Right renal cortex interstitium (tissue), 3 donors: ENCODE measurements around the gene FGF6. TPM values are rescaled to one million over a fixed set of nuclear protein-coding genes. Genes with fewer than 3 reads are reported as not detected.

Experiments
- DNase-seq, 3 donors: peaks; one replicate each; pipeline ENCODE4 v3.0.0-alpha.2; 2013; ENCODE audit warnings: low read depth in 3 of 3, low spot score in 2 of 3
- polyA plus RNA-seq, 3 donors: library from polyadenylated mRNA; unstranded; fragments of 120-200 nt; gene quantifications; one replicate each; pipeline ENCODE4 v1.2.1, GENCODE V29; 2013; ENCODE audit not compliant: insufficient read length in 3 of 3

Gene FGF6
- polyA plus RNA-seq, 3 donors = not detected

- no peak for DNase-seq
These were observed 2.8 kb upstream of the FGF6 start for GRCh38 chr12:4448371-4448940.

DNA sequence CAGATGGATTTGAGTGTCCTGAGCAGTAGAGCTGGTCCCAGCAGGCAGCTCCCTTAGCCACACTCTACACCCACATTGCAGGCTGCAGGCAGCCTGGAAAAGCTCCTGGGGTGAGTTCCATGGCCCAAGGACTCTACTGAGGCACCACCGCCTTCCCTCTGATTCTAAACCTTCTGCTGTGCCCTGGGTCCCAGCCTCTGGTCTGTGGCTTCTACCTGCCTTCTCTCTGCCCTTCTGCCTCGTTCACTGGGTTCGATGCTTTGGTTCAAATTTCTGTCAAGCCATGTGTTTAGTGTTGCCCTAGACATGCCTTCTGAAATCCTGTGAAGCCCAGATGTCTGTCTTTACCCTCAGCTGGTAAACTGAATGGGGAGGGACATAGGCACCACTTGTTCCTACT is 1.5 kb upstream of the FGF6 start:
- no peak for DNase-seq

- no peak for DNase-seq
These were observed 720 bp upstream of the FGF6 start for GRCh38 chr12:4446335-4446734.

- DNase-seq = no peak
These were observed 1.6 kb downstream of the FGF6 start for GRCh38 chr12:4444031-4444430.

DNA sequence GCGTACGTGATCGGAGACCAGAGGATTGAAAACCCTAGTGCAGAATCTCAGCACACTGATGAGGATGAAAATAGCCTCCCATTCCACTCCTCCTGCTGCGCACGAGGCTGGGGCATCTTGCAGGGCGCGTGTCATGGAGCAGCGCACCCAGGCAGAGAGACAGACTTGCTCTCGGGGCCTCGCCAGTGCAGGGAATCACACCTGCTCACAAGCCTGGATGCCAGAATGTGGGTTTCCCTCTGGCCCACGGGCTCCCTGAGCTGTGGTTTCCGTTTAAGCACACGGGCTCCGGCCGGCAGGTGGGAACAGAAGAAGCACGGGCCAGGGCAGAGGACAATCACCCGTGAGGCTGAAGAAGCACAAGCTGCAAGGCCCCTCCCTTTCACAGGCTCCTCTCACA is 2.0 kb downstream of the FGF6 start:
- DNase-seq = no peak

DNA sequence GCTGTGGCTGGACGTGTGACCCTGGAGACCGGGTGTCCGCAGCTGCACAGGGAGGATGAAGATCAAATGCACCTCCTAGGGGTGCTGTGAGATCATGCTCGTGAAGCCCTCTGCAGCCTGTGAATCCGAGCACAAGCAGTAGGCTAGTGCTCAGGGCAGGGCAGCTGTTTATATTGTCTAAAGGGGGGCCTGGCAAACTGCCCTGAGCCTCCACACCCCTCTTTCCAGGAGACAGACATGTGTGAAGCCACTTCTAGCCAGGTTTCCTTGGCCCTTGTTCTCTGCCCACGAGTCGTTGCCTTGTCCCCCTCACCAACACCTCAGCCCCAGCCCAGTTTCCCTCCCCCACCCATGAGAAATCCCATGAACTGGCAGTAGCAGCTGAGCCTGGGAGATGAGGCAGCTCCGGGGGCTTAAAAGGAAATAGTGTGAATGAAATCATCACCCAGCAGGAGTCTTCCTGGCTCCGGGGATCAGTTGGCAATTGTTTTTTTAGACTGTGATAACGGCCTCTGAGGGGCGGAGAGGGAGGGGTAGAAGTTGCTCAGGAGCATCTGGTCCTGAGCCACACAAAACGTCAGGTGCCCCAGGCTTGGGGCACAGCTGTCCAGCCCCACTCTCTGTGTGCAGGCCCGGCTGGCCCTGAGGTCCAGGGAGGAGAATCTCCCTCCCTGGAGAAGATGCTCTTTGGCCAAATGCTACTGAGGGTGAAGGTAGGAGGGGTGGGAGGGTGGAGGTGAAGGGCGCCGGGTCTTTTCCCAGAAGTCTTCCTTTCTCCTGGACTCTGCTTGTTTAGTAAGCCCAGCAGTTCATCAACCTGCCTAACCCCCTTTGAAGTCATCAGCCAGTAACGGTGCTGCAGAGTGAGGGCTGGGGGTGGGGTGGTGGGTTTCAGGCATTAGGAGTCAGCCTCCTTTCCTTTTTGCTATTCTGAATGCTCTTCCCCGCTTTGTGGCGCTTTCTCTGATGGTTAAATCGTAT is 4.0 kb downstream of the FGF6 start:
- no peak for DNase-seq

- DNase-seq = no peak
These were observed 5.3 kb downstream of the FGF6 start for GRCh38 chr12:4440187-4440941.

DNA sequence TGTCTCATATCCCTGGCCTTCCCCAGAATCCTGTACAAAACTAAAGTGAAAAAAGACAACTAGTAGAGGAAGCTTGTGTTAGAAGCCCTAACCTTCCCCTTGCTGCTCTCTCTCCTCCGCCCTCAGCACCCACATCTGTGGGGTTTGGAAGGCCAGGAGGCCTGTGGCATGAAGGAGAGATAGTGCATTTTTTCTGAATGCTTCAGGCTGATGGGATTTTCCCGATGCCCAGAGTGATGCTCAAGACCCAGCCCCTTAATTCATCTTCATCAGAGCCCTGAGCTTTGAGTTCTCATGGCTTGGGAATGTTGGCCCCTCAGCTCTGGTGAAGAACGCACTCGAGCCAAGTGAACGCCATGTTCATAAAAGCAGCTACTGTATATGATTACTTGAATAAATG is 5.9 kb downstream of the FGF6 start:
- no peak for DNase-seq

- DNase-seq = no peak
These were observed 6.6 kb downstream of the FGF6 start for GRCh38 chr12:4438834-4439596.

DNA sequence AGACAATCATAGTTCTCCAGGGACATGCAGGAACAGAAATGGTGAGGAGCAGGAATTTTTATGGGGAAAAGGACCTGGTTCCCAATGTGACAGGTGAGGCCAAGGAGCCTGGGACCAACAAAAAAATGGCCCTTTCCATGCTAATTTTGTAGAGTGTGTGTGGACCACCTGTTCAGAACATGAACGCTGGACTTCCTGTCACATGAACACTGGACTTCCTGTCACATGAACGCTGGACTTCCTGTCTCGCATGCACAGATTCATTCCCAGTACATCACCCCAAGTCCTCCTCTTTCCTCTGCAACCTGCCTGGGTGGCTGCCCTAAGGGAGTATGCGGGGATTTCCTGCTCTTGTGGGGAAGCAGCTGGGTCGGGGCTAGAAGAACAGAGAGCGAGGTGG is 10.1 kb downstream of the FGF6 start:
- no peak for DNase-seq

GRCh38 chr12:4434706-4435425 is 10.7 kb downstream of the FGF6 start:
- DNase-seq = no peak

- no peak for DNase-seq
These were observed 11.3 kb downstream of the FGF6 start for GRCh38 chr12:4434301-4434700.

DNA sequence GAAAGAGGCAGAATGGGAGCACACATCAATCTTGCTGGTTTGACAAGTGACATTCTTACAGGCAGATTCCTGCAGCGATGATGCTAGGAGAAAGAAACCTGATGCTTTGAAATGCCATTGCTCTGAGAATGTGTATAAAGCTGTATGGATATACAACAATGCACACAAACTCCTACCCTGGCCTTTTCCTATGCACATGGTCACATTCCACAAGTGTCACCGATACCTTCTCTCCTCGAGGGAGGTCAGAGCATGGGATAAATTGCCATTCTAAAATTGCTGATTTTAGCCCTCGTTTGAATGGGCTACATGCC is 11.9 kb downstream of the FGF6 start:
- DNase-seq = no peak

- DNase-seq = no peak
These were observed 12.5 kb downstream of the FGF6 start for GRCh38 chr12:4432878-4433744.

GRCh38 chr12:4431866-4432265 is 13.7 kb downstream of the FGF6 start:
- DNase-seq = no peak

- DNase-seq = no peak
These were observed 14.2 kb downstream of the FGF6 start for GRCh38 chr12:4431436-4431835.

- DNase-seq = no peak
These were observed 21.2 kb downstream of the FGF6 start for GRCh38 chr12:4424422-4424821.

GRCh38 chr12:4423528-4424195 is 22.0 kb downstream of the FGF6 start:
- DNase-seq = no peak

DNA sequence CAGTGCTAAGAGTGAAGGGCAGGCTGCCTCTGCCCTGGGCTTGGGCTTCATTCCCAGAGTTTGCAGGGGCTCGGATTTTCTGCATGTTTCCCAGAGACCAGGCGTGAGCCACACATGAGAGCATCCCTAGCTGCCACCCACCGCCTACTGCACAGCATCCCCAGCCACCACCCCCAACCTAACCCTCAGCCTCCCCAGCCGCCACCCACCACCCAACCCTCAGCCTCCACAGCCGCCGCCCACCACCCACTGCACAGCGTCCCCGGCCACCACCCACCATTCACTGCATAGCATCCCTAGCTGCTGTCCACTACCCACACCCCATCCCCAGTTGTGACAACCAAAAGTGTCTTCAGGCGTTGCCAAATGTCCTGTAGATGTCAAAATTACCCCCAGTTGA is 22.6 kb downstream of the FGF6 start:
- DNase-seq = no peak
